Glomerular visceral epithelial cell (primary cell): ENCODE measurements around the gene RANBP9.

Source experiments
- DNase-seq: peaks from one replicate; pipeline ENCODE4 v3.0.0-alpha.2; 2016; ENCODE audit errors: extremely low spot score

RANBP9 gene

DNA sequence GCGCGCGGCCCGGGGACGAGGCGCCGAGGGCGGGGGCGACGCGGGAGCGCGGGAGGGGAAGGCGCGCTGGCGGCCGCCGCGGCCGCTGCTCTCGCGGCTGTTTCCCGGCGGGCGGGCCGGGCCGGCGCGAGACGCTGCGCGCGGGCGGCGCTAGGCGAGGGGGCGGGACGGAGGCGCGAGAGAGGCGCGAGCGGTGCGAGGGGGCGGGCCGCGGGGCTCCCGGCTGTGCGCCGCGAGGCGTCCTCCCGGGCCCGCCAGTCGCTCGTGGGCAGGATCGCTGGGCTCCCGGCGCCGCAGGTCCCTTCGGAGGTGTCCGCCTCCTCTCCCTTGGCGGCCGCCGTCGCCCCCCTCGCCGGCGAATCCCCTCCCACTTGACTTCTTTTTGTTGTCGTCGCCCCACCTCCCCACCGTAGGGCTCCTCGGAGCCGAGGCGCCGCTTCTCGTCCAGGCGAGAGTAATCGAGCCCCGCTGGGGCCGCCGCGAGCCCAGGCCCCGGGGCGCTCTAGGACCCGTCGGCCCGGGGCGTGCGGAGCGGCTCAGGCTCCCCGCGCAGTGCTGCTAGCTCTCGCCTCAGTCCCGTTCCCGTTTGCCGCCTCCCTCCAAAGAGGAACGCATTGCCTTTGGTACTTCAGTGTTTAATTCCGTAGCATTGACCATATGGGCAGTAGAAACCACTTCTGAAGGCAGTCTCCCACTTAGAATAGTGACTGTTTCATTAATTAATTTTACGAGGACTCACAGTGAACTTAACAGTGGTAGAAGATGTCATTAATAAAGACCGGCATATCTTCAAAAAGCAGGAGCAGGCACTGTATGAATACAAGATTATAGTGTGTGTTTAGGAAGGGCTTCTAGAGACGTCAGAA is at the start of gene RANBP9:
TSS of gene RANBP9 (minus strand) at position 103 of the 866 bp plus-strand sequence. CDS start 330 bp downstream, outside the sequence.
- peak; percentile 93 for DNase-seq

DNA sequence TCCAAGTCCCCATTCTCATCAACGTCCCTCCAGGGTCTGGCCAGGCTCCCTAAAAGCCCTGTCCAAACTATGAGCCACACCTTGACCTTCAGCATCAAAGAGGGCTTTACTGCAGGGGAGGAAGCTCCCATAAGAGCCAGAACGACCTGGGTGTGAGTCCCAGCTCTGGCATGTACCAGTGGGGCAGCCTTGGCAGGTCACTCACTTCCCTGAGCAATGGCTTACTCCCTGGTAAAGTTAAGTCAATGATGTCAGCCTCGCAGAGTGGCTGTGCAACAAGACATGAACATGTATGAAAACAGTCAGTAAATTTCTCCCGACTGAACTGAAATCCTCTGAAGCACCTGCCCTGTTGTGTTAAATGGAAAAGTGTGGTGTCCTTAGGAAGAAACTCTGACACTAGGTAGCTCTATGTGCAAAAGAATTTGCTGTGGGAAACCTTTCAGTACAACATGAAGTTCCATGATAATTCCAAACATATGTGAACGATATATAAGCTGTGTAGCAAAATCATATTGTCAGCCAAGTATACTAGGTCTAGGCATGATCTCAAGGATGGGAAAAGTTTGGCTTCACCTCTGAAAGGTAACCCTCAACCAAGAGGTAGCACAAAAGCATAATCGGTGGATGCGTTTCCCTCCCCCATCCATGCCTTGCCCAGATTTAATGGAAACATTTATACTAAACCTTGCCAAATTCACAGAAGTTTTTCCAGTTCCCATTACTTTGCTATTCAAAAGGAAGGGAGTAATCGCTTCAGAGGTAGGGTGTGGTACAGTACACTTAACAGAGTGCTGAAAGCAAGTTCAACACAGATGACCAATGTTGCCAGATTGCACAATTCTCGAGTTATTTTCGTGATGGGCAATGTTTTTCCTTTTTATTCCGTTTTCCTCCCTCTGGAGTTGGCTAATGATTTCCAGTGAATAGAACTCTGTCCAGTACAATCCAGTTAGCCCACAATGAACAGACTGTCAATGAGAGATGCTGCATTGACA is 49.0 kb upstream of the RANBP9 start:
- no peak for DNase-seq

DNA sequence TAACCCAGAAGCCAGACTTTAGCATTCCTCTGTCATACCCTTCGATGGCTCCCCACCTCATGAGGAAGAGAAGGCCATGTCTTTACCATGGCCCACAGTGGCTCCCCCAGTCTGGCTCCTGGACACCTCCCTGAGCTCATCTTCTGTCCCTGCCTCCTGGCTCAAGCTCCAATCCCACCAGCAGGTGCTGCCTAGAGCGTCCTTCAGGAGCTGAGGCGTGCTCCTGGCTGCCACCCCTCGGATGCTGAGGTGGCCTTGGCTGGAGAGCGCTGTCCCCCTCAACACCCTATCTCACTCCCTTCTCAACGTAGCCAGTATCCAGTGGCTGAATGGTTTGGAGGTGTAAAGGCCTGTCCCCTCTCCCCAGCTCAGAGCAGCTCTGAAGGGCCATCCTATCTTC is 47.4 kb upstream of the RANBP9 start:
- DNase-seq, result no peak

DNA sequence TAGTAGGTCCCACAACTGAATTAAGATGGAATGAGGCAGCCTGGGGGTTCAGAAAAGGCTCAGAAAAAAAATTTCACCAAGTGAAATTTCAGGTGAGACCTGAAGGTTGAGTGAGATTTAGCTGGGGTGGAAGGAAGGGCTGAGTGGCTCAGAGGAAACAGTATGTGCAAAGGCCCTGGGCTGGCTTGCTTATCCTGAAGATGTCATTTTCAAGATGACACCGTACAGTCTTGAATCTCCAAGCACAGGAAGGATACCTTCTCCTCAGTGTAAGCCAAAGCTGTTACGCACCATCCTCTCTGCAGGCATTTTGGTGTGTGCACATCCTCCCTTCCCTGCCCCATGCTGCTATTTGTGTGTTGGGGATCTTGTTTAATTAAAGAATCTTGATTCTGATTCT is 43.0 kb upstream of the RANBP9 start:
- DNase-seq, result no peak

DNA sequence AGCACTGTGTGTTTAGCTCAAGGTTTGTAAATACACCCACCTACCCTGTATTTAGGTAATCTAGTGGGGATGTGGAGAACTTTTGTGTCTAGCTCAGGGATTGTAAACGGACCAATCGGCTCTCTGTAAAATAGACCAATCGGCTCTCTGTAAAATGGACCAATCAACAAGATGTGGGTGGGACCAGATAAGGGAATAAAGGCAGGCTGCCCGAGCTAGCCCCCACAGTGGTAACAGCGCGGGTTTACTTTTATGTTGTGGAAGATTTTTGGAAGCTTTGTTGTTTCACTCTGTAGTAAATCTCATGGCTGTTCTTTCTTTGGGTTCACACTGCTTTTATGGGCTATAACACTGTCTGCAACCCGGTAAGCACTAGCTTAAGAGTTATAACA is 32.1 kb upstream of the RANBP9 start:
- no peak for DNase-seq

GRCh38 chr6:13742961-13743735 is 31.5 kb upstream of the RANBP9 start:
- no peak for DNase-seq

DNA sequence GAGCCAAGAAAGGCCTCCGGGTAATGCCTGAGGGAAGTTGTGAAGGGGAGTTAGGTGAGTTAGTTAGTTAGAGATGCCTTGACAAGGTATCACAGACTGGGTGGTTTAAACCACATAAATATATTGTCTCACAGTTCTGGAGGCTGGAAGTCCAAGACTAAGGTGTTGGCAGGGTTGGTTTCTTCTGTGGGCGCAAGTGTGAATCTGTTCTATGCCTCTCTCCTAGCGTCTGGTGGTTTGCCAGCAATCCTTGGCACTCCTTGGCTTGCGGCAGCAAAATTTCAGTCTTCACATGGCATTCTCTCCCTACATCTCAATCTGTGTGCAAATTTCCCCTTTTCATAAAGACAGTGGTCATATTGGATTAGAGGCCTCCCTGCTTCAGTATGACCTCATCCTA is 29.7 kb upstream of the RANBP9 start:
- DNase-seq, result no peak

- no peak for DNase-seq
Measured at GRCh38 chr6:13735031-13735430, 23.4 kb upstream of the RANBP9 start.

DNA sequence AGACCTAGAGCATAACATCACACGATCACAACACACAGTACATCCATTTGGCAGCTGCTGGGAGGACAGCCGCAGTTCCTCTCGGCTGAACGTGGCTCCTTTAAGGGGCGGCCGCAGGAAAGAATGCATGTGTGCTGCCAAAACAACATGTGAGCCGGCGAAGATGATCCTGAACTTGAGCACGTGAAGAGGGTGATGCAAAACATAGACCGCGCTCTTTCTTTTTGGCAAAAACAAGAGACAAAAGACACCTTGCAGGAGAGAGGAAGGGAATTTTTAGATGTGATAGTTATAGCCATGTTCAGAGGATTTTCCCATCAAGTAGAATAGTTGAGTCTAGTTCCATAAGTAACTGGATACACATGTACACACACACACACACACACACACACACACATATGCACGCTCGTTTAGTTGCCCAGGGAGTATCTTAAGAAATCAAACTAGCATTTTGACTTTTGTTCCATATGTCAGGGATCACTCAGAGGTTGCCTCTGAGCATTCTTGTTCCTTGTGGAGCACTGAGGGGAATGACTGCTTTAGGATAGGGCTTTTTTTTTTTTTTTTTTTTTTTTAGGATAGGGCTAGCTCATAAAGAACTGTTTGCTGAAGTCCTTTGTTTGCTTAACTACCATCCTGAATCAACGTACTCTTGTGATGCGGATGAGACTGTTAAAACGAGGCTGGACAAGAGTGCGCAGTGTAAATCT is 21.7 kb upstream of the RANBP9 start:
- peak; percentile 67 for DNase-seq

DNA sequence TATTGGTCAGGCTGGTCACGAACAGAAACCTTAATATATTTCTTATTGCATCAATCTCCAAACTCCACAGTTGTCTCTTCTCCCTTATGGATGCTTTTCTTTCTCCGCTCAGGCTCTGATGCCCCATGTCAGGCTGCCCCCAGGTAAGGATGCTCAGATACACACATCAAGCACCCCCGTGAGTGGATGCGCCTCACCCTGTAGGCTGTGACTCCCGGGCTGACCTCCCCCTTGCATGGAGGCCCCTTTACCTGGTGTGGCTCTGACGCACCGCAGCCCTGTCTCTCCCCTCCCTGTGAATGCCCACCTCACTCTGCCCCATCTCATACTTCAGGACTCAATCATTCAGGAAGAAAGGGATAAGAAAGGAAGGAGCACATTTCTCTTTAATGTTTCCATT is 19.1 kb upstream of the RANBP9 start:
- DNase-seq, result no peak

- DNase-seq, result peak; percentile 56
Measured at GRCh38 chr6:13729891-13730290, 18.3 kb upstream of the RANBP9 start.

DNA sequence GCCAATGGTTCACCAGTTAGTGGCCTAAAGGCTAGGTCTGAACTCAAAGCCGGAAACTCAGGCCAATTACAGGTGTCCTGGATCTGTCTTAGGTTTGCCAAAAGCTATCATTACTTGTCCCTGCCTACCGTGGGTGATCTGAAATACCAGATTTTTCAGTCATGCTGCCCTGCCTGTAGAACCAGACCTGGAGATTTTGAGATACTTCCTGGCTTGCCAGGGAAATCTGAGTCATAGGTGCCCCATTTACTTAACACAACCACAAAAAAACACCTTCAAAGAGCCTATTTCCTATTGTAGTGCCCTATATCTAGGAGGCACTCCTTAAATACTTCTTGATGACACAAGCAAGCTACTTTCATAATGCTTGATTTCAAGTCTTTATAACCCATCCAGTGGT is 13.9 kb upstream of the RANBP9 start:
- peak; percentile 61 for DNase-seq

GRCh38 chr6:13725052-13725451 is 13.4 kb upstream of the RANBP9 start:
- DNase-seq, result no peak

- peak; percentile 92 for DNase-seq
Measured at GRCh38 chr6:13724182-13724581, 12.5 kb upstream of the RANBP9 start.

DNA sequence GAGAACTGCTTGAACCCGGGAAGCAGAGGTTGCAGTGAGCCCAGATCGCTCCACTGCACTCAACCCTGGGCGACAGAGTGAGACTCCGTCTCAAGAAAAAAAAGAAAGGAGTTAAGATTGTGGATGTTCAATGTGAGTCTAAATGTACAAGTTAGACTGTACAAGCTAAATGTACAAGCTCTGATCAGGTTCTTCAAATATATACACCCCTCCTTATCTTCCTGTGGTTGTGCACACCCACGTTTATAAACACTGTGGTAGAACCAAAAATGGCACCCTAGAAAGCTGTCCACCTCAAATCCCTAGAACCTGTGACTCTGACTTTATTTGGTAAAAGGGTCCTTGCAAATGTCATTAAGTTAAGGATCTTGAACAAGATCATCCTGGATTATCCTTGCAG is 11.2 kb upstream of the RANBP9 start:
- no peak for DNase-seq

GRCh38 chr6:13718123-13718458 is 6.5 kb upstream of the RANBP9 start:
- no peak for DNase-seq

DNA sequence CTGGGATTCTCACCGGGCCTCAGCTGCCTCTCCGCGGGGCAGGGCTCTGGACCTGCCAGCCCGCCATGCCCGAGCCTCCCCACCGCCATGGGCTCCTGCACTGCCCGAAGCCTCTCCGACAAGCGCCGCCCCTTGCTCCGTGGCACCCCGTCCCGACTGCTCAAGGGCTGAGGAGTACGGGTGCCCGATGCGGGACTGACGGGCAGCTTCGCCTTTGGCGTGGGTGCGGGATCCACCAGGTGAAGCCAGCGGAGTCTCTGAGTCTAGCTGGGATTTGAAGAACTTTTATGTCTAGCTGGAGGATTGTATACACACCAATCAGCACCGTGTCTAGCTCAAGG is 5.3 kb upstream of the RANBP9 start:
- DNase-seq, result no peak

GRCh38 chr6:13716225-13716954 is 4.8 kb upstream of the RANBP9 start:
- no peak for DNase-seq

DNA sequence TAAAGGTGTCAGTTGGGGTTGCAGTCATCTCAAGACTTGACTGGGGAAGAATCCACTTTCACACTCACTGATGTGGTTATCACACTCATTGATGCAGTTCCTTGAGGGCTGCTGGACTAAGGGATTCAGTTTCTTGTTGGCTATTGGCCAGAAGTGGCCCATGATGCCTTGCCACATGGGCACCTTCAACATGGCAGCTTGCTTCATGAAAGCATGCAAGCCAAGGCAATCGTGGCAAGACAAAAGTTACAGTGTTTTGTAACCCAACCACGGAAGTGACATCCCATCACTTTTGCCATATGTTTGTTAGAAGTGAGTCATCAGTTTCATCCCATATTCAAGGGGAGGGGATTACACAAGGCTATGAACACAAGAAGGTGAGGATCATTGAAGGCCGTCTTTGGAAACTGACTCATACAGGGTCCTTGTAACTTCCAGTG is 3.8 kb upstream of the RANBP9 start:
- no peak for DNase-seq

DNA sequence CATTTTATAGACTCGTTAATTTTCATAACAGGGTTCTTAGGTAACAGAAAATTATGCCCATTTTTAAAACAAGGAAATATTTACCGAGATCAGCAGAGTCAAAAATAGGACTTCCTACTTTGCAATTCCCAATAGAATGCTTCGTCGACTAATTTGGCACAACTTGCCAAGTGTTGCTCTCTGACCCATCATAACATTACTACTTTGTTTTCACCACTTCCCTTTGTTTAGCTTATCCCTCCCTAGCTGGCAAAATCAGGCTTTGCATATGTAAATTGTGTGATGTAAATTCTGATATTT is 914 bp upstream of the RANBP9 start:
- DNase-seq, result no peak

DNA sequence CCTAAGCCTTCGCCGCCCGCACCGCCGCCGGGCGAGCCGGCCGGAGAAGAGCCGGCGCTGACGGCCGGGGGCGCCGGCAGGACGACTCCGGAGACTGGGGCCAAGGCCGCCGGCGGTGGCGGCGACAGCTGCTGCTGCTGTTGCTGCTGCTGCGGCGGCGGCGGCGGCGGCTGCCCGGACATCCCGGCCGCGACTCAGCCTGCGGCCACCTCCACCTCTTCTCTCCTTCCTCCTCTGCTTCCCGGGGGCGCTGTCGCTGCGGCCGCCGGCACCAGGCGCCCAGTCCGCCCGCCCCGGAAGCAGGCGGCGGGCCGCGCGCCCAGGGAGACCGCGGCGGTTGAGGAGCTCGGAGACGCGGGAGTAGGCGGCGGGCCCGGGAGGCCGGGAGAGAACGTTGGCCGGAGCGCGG is 307 bp downstream of the RANBP9 start:
- peak; percentile 81 for DNase-seq
